ENCODE data around the gene NCEH1. TPM values are rescaled to one million over a fixed set of nuclear protein-coding genes. Genes with fewer than 3 reads are reported as not detected.
"Not testable (repeated sequence)": the region's sequence is repeated elsewhere in the genome, so short reads cannot be mapped to it uniquely, and the experiment has no call there.

The NCEH1 gene
- total RNA-seq, 1 donor from 2014 or later: 25.8 TPM

- no peak for DNase-seq (ENCODE audit: low read depth)
Observed at GRCh38 chr3:172613845-172614244, 97.0 kb downstream of the NCEH1 start.

DNA sequence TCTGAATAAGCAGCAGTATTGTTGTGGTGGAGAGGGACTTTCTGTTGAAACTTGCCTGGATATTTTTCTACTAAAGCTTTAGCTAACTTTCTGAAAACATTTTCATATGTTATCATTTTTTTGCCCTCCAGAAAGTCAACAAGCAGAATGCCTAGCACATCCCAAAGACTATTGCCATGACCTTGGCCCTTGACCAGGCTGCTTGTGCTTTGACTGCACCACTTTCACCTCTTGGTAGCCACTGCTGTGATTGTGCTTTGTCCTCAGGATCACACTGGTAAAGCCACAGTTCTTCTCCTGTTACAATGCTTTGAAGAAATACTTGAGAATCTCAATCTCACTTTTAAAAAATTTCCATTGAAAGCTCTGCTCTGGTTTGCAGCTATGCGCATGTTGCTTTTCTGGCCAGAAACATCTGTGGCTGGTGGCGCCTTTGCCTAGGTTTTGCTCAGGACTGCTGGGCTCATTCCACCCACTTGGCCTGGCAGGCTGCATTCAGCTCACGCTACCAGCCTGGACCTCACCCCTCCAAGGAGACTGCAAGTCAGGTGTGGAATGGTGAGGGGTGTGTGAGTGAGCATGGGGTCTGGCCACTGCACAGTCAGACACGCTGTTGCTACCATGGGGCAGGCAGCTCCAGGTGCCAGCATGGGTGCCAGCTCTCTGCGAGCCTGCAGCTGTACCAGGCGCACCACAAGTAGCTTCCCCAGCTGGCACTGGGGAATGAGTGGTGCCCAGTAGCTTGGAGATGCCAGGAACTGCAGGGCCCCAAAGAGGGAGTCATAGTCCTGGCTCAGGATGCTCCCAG lies 97.8 kb downstream of the NCEH1 start:
- DNase-seq (ENCODE audit: low read depth): no peak

- no peak for DNase-seq (ENCODE audit: low read depth)
Observed at GRCh38 chr3:172609750-172610149, 101.1 kb downstream of the NCEH1 start.

DNA sequence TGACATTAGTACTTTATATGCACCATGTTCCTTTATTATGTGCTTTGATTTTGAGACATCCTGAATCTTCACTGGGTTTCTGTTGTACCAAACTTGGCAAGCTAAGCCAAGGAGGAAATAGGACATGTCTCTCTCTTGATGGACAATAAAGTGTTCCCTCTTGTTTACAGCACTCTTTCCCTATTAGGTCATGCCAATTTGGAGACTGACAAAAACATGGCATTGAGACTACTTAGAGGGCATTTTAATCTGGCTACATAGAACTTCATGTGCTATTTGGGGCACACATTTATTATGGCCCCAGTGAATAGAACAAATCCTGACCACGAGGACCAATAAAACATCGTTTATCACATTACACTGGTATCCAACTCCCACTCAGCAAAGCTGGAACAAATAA lies 102.3 kb downstream of the NCEH1 start:
- DNase-seq (ENCODE audit: low read depth): no peak

DNA sequence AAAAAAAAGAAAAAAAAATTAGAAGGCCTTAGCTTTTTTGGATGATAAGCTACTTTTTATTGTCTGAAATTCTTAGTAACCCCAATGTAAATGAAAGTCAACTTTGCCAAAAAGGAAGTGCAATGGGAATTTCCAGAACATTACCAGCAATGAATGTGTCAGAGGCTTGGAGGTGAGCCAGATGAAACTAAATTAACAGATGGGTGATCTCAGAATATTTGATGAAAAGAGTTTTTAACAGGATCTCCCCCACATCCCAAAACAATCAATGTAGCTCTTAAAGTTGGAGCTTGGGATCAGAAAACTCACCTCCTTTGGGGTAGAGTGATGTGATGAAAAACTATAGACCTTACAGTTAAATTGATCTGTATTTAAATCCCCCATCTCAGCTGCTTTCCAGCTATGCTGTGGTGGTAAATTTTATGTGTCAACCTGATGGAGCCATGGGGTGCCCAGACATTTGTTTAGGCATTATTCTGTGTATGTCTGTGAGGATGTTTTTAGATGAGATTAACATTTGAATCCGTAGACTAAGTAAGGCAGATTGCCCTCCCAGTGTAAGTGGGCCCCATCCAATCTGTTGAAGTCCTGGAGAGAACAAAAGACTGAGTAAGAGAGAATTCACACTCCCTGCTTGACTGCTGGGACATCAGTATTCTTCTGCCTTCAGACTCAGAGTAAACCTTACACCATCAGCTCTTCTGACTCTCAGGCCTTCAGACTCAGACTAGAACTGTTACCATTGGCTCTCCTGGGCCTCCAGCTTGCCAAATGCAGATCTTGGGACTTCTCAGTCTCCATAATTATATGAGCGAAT lies 103.4 kb downstream of the NCEH1 start:
- no peak for DNase-seq (ENCODE audit: low read depth)

- DNase-seq (ENCODE audit: low read depth): no peak
Observed at GRCh38 chr3:172606021-172606420, 104.8 kb downstream of the NCEH1 start.

DNA sequence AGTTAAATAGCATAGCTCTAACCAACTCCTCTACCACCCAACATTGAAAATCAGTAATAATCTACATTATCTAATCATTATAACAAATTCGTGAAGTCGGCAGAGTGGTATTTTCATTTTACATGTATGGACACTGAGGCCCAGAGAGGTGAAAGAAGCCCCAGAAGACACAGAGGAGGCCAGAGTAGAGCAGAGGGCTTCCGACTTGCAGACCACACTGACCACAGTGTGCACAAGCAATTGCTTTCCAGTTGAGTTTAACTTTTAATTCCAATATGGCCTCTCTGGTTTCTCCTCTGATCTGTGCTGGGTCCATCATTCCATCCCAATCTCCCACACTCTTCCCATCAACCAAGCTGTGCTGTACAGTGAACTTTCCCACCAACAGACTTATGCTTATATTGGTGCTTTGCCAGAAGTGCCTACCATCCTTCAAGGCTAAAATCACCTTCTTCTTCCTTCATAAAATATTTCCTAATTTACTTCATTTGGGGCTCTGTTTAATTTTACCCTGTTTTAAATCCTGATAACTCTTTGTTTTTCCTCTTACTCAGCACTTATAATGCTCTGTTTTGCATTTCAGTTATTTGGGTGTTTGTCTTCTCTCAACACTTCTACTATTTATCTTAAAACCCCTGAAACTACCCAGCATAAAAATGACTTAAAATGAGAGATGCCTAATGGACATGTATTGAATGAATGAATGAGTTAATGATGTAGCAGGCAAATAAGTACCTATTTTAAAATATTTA lies 105.8 kb downstream of the NCEH1 start:
- no peak for DNase-seq (ENCODE audit: low read depth)

GRCh38 chr3:172601066-172601832 lies 109.6 kb downstream of the NCEH1 start:
- DNase-seq (ENCODE audit: low read depth): no peak

DNA sequence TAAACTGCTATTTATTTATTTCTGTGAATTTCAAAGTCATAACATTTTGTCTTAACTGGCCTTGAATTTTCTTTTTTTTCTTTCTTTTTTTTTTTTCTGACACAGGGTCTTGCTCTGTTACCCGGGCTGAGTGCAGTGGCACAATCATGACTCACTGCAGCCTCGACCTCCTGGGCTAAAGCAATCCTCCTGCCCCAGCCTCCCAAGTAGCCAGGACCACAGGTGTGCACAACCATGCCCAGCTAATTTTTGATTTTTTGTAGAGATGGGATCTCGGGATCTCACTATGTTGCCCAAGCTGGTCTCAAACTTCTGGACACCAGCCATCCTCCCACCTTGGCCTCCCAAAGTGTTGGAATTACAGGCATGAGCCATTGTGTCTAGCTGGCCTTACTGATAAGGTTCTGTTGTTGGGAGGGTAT lies 110.2 kb downstream of the NCEH1 start:
- DNase-seq (ENCODE audit: low read depth): no peak

DNA sequence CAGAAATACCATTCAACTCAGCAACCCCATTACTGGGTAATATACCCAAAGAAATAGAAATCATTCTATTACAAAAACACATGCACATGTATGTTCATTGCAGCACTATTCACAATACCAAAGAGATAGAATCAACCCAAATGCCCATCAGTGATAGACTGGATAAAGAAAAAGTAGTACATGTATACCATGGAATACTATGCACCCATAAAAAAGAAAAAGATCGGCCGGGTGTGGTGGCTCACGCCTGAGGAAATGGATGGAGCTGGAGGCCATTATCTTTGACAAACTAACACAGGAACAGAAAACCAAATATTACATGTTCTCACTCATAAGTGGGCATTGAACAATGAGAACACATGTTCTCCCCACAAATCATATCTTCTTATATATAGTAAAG lies 112.0 kb downstream of the NCEH1 start:
- DNase-seq (ENCODE audit: low read depth): no peak

- no peak for DNase-seq (ENCODE audit: low read depth)
Observed at GRCh38 chr3:172596394-172596706, 114.5 kb downstream of the NCEH1 start.

- DNase-seq (ENCODE audit: low read depth): peak; percentile 65
Observed at GRCh38 chr3:172595664-172596393, 115.0 kb downstream of the NCEH1 start.

DNA sequence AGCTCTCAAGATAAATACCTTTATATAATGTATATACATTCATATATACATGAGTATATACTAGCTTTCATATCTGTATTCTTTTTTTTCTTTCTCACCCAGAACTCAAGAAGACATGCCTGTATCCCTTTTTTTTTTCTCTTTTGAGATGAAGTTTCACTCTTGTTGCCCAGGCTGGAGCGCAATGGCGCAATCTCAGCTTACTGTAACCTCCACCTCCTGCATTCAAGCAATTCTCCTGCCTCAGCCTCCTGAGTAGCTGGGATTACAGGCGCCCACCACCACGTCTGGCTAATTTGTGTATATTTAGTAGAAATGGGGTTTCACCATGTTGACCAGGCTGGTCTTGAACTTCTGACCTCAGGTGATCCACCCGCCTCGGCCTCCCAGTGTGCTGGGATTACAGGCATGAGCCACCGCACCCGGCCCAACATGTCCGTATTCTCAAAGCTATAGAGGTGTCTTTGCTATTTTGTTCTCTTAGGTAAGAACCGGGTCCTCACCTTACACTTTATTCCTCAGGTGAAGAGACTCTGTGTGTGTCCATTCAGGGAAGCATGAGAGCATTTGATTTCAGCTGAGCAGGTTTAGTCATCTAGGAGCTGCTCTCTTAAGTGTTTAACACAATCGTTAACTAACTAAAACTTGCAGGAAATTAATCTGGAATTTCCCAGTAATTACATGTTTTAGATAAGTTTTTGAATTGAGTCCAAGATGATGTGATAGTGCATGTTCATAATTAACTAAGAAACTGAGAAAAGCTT lies 115.8 kb downstream of the NCEH1 start:
- DNase-seq (ENCODE audit: low read depth): not testable (repeated sequence)

DNA sequence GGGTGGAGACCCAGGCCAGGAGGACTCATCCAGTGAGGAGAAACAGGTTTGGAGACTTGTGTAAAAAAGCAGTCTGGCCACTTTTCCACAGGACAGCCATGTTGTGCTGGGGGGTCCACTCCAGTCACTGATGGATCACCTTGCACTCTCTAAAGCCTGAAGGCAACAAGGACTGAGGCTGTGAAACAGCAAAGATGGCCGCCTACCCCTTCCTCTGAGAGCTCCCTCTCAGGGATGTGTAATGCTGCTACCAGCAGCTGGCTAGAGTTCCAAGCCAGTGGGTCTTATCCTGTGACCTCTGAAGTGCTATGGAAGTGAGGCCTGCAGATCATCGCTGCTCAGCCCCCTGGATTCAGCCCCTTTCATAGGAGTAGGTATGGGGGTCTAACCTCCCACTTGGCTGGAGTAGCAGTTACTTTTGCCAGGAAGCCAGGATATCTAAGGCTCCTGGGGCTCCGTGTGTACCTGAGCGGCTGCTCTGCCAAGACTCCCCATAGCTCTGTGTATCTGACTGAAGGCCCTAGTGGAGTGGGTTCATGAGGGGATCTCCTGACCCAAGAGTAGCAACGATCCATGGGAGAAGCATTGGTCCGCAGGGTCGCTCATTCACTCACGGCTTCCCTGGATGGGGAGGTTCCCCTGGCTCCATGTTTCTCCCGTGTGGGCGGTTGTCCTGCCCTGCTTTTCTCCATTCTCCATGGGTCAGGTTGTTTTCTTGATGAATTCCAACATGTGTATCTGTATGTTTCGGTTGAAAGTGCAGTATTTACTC lies 117.8 kb downstream of the NCEH1 start:
- no peak for DNase-seq (ENCODE audit: low read depth)

- peak; percentile 22 for DNase-seq (ENCODE audit: low read depth)
Observed at GRCh38 chr3:172591876-172592771, 118.7 kb downstream of the NCEH1 start.

- DNase-seq (ENCODE audit: low read depth): no peak
Observed at GRCh38 chr3:172591125-172591605, 119.7 kb downstream of the NCEH1 start.

DNA sequence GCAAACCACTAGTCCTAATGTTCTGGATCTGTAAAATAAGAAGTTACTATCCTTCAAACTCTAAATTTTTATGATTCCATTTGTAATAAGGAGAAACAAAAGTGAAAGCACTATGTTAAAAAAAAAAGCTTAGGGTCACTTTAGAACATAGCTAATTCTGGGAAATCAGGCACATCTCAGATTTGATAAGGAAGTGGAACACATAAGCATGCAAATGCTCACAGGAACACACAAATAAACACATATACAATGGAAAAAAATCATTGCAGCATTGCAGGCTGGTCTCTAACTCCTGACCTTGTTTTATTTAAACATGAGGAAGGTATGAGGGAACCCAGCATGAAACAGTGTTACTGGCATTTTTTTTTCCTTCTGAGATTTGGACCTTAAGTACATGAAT lies 124.4 kb downstream of the NCEH1 start:
- no peak for DNase-seq (ENCODE audit: low read depth)

DNA sequence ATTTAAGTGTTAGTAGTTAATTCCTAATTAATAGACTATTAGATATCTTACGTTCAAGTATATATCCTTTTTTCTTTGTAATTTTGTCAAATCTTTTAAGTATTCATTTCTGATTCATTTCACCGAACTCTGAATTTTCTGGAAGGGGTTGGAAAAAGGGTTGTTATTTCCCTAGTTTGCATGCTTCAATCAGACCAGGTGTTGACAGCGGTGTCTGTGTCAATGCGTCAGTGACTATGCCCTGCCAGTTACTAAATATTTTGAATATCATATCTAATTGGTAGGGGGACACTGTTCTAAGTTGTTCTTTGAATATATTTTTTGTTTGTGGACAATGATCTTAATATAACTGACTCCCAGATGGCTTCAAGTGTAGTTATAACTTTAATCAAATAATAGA lies 124.9 kb downstream of the NCEH1 start:
- DNase-seq (ENCODE audit: low read depth): no peak
